ENCODE data around the gene CAVIN2. TPM values are rescaled to one million over a fixed set of nuclear protein-coding genes. Genes with fewer than 3 reads are reported as not detected.

The CAVIN2 gene
- total and polyA plus RNA-seq, 9 of the 15 experiments (the other 6 are each of a cell fraction or from before 2014, with no cell fraction given) = 20.6 to 92.4 (median 69.0) TPM

DNA sequence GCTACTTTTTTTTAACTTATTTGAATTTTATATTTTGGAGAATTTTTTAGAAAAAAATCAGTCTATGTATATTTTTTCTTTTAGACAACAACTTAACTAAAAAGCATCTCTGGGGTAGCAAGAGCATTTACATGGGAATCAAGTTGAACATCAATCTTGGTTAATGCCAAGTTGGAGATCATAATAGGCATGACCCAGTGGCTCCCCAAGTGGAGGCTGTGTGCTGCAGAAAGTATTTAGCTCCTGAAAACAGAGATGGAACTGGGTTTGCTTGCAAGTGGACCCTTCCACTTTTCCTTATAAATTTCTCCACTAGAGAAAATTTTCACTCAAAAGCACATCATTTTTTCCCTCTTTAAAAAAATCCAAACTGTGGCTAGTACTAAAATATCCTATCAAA lies 23.9 kb upstream of the CAVIN2 start:
- FAIRE-seq = no peak
- Histone ChIP-seq H3K27me3 (ENCODE audit: control insufficient read depth in 2 of 2, insufficient read depth in 2 of 2, low read length in 2 of 2) (no peaks in the 10 kb centered on the region), H2AFZ (ENCODE audit: low read depth, low read length) (no peak overlapping the region), H3K9me1 (ENCODE audit: control insufficient read depth, insufficient read depth, low read length) (no peaks in the 10 kb centered on the region), H3K27ac (ENCODE audit: extremely low read depth, low read depth, low read length) (no peak overlapping the region), H3K4me3 (no peak overlapping the region), H3K79me2 (ENCODE audit: control insufficient read depth, insufficient read depth, low read length) (peaks cover 17% of the 10 kb centered on the region; the same call in 1 of the 3 replicates), H3K9me3 (replicated peaks; ENCODE audit: control insufficient read depth, insufficient read depth, low read depth, low read length) (no peaks in the 10 kb centered on the region), H3K4me2 (ENCODE audit: insufficient read depth, low read length) (no peak overlapping the region), H4K20me1 (replicated peaks; ENCODE audit: control insufficient read depth, insufficient read depth, low read length) (no peaks in the 10 kb centered on the region), H3K36me3 (ENCODE audit: control insufficient read depth, insufficient read depth, low read length) (peaks cover 5% of the 10 kb centered on the region; the same call in 1 of the 3 replicates), H3K4me1 (replicated peaks in 1 of 2; ENCODE audit: control insufficient read depth in 2 of 2, insufficient read depth in 2 of 2, low read length in 2 of 2) (peaks cover 5 to 20% of the 10 kb centered on the region in 2 experiments; a peak in 4 of 5 replicates), H3K9ac (ENCODE audit: insufficient read depth in 1 of 2, low read depth in 2 of 2, low read length in 2 of 2) (no peak overlapping the region)
- no TSS peak for BruUV-seq (replicated peaks)
- CTCF ChIA-PET (ENCODE audit: low intra/inter-chr PET ratio) = no interaction called here
- TF ChIP-seq CBX8 (IDR thresholded peaks at IDR 0.05; ENCODE audit: borderline replicate concordance, extremely low read depth, low read depth, low read length, poor library complexity, severe bottlenecking) (no peak), CTCF (IDR thresholded peaks at IDR 0.05 in 2 of 3, conservative IDR thresholded peaks at IDR 0.05 in 1 of 3; ENCODE audit: insufficient read depth in 2 of 3, low read depth in 1 of 3, low read length in 3 of 3) (peak in 2 of 3 experiments; percentile 11 to 25; a peak in 1 of 6 replicates)
- POLR2A ChIA-PET = interaction anchor here (1.1 kb wide), 1 partner anchor 24 kb away, joined by 3 read pairs; the partner anchor contains the start of gene CAVIN2
- no peak for ATAC-seq
- no peak for DNase-seq (ENCODE audit: extremely low read depth in 1 of 4, low spot score in 3 of 4)
- in situ Hi-C loops (cut with MboI) (no loop called here), intact Hi-C loops (cut with micrococcal nuclease) (no loop called here)

GRCh38 chr2:191869781-191870180 lies 22.9 kb upstream of the CAVIN2 start:
- no peak for DNase-seq (ENCODE audit: extremely low read depth in 1 of 4, low spot score in 3 of 4)
- no peak for ATAC-seq
- intact Hi-C loops (cut with micrococcal nuclease) (loop anchor here (1.0 to 10.0 kb wide), 3 partner anchors 78 to 293 kb away; no protein-coding TSS in a partner anchor), in situ Hi-C loops (cut with MboI) (no loop called here)
- Histone ChIP-seq H3K4me1 (replicated peaks in 1 of 2; ENCODE audit: control insufficient read depth in 2 of 2, insufficient read depth in 2 of 2, low read length in 2 of 2) (peaks cover 5 to 24% of the 10 kb centered on the region in 2 experiments; a peak in 3 of 5 replicates), H3K36me3 (ENCODE audit: control insufficient read depth, insufficient read depth, low read length) (peaks cover 10% of the 10 kb centered on the region; the same call in 2 of the 3 replicates), H3K9me3 (replicated peaks; ENCODE audit: control insufficient read depth, insufficient read depth, low read depth, low read length) (no peaks in the 10 kb centered on the region), H3K9me1 (ENCODE audit: control insufficient read depth, insufficient read depth, low read length) (no peaks in the 10 kb centered on the region), H3K4me3 (no peak overlapping the region), H3K4me2 (ENCODE audit: insufficient read depth, low read length) (no peak overlapping the region), H2AFZ (ENCODE audit: low read depth, low read length) (no peak overlapping the region), H3K27ac (ENCODE audit: extremely low read depth, low read depth, low read length) (no peak overlapping the region), H3K9ac (ENCODE audit: insufficient read depth in 1 of 2, low read depth in 2 of 2, low read length in 2 of 2) (no peak overlapping the region), H4K20me1 (replicated peaks; ENCODE audit: control insufficient read depth, insufficient read depth, low read length) (no peaks in the 10 kb centered on the region), H3K27me3 (ENCODE audit: control insufficient read depth in 2 of 2, insufficient read depth in 2 of 2, low read length in 2 of 2) (no peaks in the 10 kb centered on the region), H3K79me2 (ENCODE audit: control insufficient read depth, insufficient read depth, low read length) (peaks cover 24% of the 10 kb centered on the region; the same call in 1 of the 3 replicates)
- BruUV-seq (replicated peaks) = no TSS peak
- TF ChIP-seq MAFG (tag; conservative IDR thresholded peaks at IDR 0.05) (no peak), SIN3B (IDR thresholded peaks at IDR 0.05; ENCODE audit: low read depth) (no peak)
- ChIA-PET POLR2A (interaction anchor here (1.2 to 1.4 kb wide), 2 partner anchors 18 to 26 kb away, joined by 3 to 4 read pairs; no protein-coding TSS in a partner anchor), CTCF (ENCODE audit: low intra/inter-chr PET ratio) (no interaction called here)
- FAIRE-seq = no peak
- 79% methylated on average over 4 of the region's 4 CpGs for WGBS (ENCODE audit: insufficient coverage, low coverage, missing lambda C conversion rate)

All from K562 (cell line).